ENCODE measurements around the gene RIPK4. TPM values are rescaled to one million over a fixed set of nuclear protein-coding genes. Genes with fewer than 3 reads are reported as not detected.

Gene RIPK4
- polyA plus RNA-seq, 1 donor (not counting 4 experiments of a cell fraction or from before 2014, with no cell fraction given) = 18.4 TPM

- peaks cover 88% of the 10 kb centered on the region for H4K20me1 ChIP-seq (ENCODE audit: control insufficient read depth, extremely low read depth, insufficient read depth, low read length)
- H3K4me3 ChIP-seq (ENCODE audit: control insufficient read depth in 2 of 3, extremely low read depth in 1 of 3, insufficient read depth in 2 of 3, low read depth in 1 of 3, low read length in 3 of 3) = no peak overlapping the region
- peaks cover 27% of the 10 kb centered on the region for H3K9me1 ChIP-seq (ENCODE audit: control insufficient read depth, extremely low read depth, insufficient read depth, low read length)
- no peak for FAIRE-seq
- peaks cover 92% of the 10 kb centered on the region for H3K79me2 ChIP-seq (ENCODE audit: control insufficient read depth, insufficient read depth, low read length)
- H3K9ac ChIP-seq (ENCODE audit: control insufficient read depth, extremely low read depth, insufficient read depth, low read length) = no peak overlapping the region
- H3K36me3 ChIP-seq (ENCODE audit: control insufficient read depth in 2 of 2, extremely low read depth in 1 of 2, insufficient read depth in 2 of 2, low read length in 2 of 2) = peaks cover 36 to 37% of the 10 kb centered on the region in 2 experiments
- no peak overlapping the region for H3K27ac ChIP-seq (ENCODE audit: control insufficient read depth, insufficient read depth, low read length)
- H3K4me2 ChIP-seq (ENCODE audit: control insufficient read depth, extremely low read depth, insufficient read depth, low read depth, low read length) = no peak overlapping the region
- no peak for TF ChIP-seq CTCF (optimal IDR thresholded peaks at IDR 0.05 in 1 of 3, IDR thresholded peaks at IDR 0.05 in 1 of 3, conservative IDR thresholded peaks at IDR 0.05 in 1 of 3; ENCODE audit: extremely low read depth in 1 of 3, insufficient read depth in 2 of 3, low read length in 3 of 3)
- no peak for TF ChIP-seq EZH2 (IDR thresholded peaks at IDR 0.05; ENCODE audit: low read length)
- dilution Hi-C loops (cut with MboI; ENCODE audit: extremely low pct_ligation_motif_present, low sequenced_read_pairs) = no loop called here
- no peaks in the 10 kb centered on the region for H3K27me3 ChIP-seq (ENCODE audit: control insufficient read depth, extremely low read depth, insufficient read depth, low read length)
- no peaks in the 10 kb centered on the region for H3K9me3 ChIP-seq (ENCODE audit: control insufficient read depth, low read depth, low read length)
- H3K4me1 ChIP-seq (ENCODE audit: control insufficient read depth, extremely low read depth, insufficient read depth, low read length) = peaks cover 73% of the 10 kb centered on the region
- H2AFZ ChIP-seq (ENCODE audit: control insufficient read depth, low read length) = no peak overlapping the region
- DNase-seq (ENCODE audit: low read depth, low spot score) = no peak
These were observed 10.7 kb downstream of the RIPK4 start for GRCh38 chr21:41755934-41756773.

- H3K27me3 ChIP-seq (ENCODE audit: control insufficient read depth, extremely low read depth, insufficient read depth, low read length) = no peaks in the 10 kb centered on the region
- TF ChIP-seq EZH2 (IDR thresholded peaks at IDR 0.05; ENCODE audit: low read length) (no peak), CTCF (optimal IDR thresholded peaks at IDR 0.05 in 1 of 3, IDR thresholded peaks at IDR 0.05 in 1 of 3, conservative IDR thresholded peaks at IDR 0.05 in 1 of 3; ENCODE audit: extremely low read depth in 1 of 3, insufficient read depth in 2 of 3, low read length in 3 of 3) (no peak)
- FAIRE-seq = no peak
- peaks cover 21% of the 10 kb centered on the region for H3K9me1 ChIP-seq (ENCODE audit: control insufficient read depth, extremely low read depth, insufficient read depth, low read length)
- dilution Hi-C loops (cut with MboI; ENCODE audit: extremely low pct_ligation_motif_present, low sequenced_read_pairs) = no loop called here
- DNase-seq (ENCODE audit: low read depth, low spot score) = no peak
- H3K27ac ChIP-seq (ENCODE audit: control insufficient read depth, insufficient read depth, low read length) = no peak overlapping the region
- peaks cover 92% of the 10 kb centered on the region for H3K79me2 ChIP-seq (ENCODE audit: control insufficient read depth, insufficient read depth, low read length)
- no peak overlapping the region for H3K4me2 ChIP-seq (ENCODE audit: control insufficient read depth, extremely low read depth, insufficient read depth, low read depth, low read length)
- no peak overlapping the region for H2AFZ ChIP-seq (ENCODE audit: control insufficient read depth, low read length)
- peaks cover 73% of the 10 kb centered on the region for H3K4me1 ChIP-seq (ENCODE audit: control insufficient read depth, extremely low read depth, insufficient read depth, low read length)
- peaks cover 41 to 43% of the 10 kb centered on the region in 2 experiments for H3K36me3 ChIP-seq (ENCODE audit: control insufficient read depth in 2 of 2, extremely low read depth in 1 of 2, insufficient read depth in 2 of 2, low read length in 2 of 2)
- peaks cover 88% of the 10 kb centered on the region for H4K20me1 ChIP-seq (ENCODE audit: control insufficient read depth, extremely low read depth, insufficient read depth, low read length)
- no peaks in the 10 kb centered on the region for H3K9me3 ChIP-seq (ENCODE audit: control insufficient read depth, low read depth, low read length)
- H3K9ac ChIP-seq (ENCODE audit: control insufficient read depth, extremely low read depth, insufficient read depth, low read length) = no peak overlapping the region
- H3K4me3 ChIP-seq (ENCODE audit: control insufficient read depth in 2 of 3, extremely low read depth in 1 of 3, insufficient read depth in 2 of 3, low read depth in 1 of 3, low read length in 3 of 3) = no peak overlapping the region
These were observed 11.5 kb downstream of the RIPK4 start for GRCh38 chr21:41755258-41755933.
